Stimulated activated CD4-positive, alpha-beta T cell treated with anti-CD3 and anti-CD28 coated beads, Interleukin-12 subunit alpha, Interleukin-12 subunit beta, amount 100 ng/mL, for 4 hours (primary cell): Measurements from ENCODE around the gene VPS13A.
"Not testable (repeated sequence)": the region's sequence is repeated elsewhere in the genome, so short reads cannot be mapped to it uniquely, and the experiment has no call there.

Experiments
- DNase-seq: peaks from one replicate; pipeline ENCODE4 v3.0.0-alpha.2; 2020

VPS13A gene

GRCh38 chr9:77188242-77188641 lies 10.9 kb downstream of the VPS13A start:
- no peak for DNase-seq

- DNase-seq = no peak
Measured at GRCh38 chr9:77194423-77194822, 17.1 kb downstream of the VPS13A start.

GRCh38 chr9:77210116-77210515 lies 32.8 kb downstream of the VPS13A start:
- DNase-seq = no peak

GRCh38 chr9:77211561-77211960 lies 34.2 kb downstream of the VPS13A start:
- DNase-seq = no peak

DNA sequence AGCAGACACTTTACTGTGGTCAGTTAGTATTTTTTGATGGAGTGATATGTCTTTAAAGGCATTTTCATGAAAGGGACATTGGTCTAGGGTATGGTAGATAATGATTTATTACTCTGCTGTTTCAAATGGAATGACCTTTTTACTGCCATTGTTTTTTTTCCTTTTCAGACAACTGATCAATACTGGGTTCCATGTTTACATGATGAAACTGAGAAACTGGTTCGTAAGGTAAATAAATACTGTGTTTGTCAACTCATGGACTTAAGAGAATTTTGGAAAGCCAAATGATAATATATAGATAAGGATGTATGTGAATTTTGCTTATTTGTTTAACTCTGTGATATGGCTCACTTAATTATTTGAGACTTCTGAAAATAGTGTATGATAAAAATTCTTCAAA lies 35.5 kb downstream of the VPS13A start:
- no peak for DNase-seq

- DNase-seq = no peak
Measured at GRCh38 chr9:77215874-77216273, 38.5 kb downstream of the VPS13A start.

DNA sequence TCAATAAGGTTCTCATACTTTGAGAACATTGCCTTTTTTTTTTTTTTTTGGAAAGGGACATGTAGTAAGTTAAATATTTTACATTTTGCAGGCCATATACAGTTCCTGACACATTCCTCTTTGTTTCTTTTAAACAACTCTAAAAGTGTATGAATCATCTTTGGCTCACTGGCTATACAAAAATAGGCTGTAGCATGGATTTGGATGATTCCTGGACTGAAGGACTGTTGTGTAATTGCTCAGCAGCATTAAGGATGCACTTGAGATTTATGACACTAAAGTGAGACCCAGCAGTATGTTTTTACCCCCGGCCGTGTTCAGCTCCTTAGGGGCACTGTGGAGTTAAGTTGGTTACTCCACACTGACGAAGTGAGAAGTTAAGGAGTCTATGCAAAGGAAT lies 41.3 kb downstream of the VPS13A start:
- DNase-seq = no peak

DNA sequence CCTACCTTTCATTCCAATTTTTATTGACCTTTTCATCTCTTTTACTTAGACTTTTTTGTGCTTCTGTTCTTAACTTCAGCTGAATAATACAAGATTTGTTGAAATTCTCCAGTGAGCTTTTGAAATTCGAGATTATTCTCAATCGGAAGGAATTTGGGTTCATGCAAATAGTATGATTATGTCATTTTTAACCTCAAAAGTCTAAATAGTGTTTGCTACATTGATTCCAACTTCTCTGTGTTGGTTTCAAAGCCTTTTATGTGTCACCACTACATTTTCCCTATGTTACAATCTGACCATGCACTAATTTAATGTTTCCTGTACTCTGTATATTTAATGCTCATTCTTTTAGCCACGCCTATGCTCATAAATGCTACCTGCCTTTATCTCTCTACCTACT lies 44.1 kb downstream of the VPS13A start:
- no peak for DNase-seq

GRCh38 chr9:77224746-77225312 lies 47.5 kb downstream of the VPS13A start:
- no peak for DNase-seq

- DNase-seq = no peak
Measured at GRCh38 chr9:77236693-77237092, 59.4 kb downstream of the VPS13A start.

DNA sequence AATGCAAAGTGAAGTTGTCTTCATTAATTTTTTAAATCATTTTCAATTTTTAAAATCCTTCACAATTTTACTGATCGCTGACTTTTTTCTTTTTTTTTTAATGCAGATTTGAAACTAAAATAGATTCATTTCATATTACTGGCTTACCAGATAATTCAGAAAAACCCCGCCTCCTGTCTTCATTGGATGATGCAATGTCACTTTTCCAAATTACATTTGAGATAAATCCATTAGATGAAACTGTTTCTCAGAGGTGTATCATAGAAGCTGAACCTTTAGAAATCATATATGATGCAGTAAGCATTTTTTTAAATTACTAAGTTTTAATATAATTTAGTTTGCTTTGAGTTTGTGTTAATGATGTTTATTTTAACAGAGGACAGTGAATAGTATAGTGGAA lies 60.6 kb downstream of the VPS13A start:
- no peak for DNase-seq

- DNase-seq = no peak
Measured at GRCh38 chr9:77251050-77251449, 73.7 kb downstream of the VPS13A start.

- DNase-seq = no peak
Measured at GRCh38 chr9:77257275-77257674, 79.9 kb downstream of the VPS13A start.

GRCh38 chr9:77261605-77262004 lies 84.3 kb downstream of the VPS13A start:
- DNase-seq = no peak

GRCh38 chr9:77267762-77268161 lies 90.4 kb downstream of the VPS13A start:
- not testable (repeated sequence) for DNase-seq

GRCh38 chr9:77271023-77271690 lies 93.8 kb downstream of the VPS13A start:
- no peak for DNase-seq

- DNase-seq = no peak
Measured at GRCh38 chr9:77276799-77277198, 99.5 kb downstream of the VPS13A start.

GRCh38 chr9:77277719-77278118 lies 100.4 kb downstream of the VPS13A start:
- no peak for DNase-seq

DNA sequence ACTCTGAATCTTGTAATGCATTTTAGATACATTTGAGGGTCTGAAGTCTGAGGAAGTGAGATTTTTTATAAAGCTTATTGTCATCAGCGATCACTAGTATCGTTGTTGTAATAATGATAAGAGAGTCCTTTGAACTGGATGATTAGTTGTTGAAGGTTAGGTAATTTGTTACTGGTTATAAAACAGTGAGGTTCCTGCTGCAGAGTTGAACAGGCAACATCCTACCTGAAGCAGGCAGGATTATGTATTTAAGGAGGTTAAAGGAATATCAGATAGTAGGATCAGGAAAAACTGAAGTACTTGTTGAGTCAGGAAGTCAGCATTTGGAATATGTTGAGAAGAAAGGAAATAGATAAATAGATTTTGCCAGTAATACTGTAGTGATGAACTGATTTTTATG lies 106.7 kb downstream of the VPS13A start:
- DNase-seq = no peak

DNA sequence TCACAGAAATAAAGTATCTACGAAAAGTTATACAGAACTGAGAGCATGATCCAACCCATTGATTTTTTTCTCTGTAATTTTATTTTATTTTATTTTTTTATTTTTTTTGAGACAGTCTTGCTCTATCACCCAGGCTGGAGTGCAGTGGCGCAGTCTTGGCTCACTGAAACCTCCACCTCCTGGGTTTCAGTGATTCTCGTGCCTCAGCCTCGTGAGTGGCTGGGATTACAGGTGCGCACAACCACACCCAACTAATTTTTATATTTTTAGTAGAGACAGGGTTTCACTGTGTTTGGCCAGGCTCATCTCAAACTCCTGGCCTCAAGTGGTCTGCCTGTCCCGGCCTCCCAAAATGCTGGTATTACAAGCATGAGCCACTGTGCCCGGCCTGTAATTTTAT lies 107.3 kb downstream of the VPS13A start:
- DNase-seq = no peak

DNA sequence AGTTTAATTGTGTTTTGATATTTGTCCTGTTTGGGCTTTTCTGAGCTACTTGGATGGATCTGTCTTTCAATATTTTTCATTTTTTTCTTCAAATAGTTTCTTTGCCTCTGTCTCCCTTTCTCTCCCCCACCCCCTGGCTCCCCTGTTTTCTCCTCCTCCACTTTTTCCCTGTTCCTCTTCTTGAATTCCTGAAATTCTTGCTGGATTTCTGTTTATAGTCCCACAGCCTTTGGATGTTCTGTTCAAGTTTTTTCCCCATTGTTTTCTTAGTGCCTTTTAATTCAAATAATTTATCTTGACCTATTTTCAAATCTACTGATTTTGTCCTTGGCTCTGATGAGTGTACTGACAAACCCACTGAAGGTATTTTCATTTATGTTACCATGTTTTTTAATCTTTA lies 113.0 kb downstream of the VPS13A start:
- no peak for DNase-seq

GRCh38 chr9:77291714-77292113 lies 114.4 kb downstream of the VPS13A start:
- DNase-seq = no peak

GRCh38 chr9:77293949-77294348 lies 116.6 kb downstream of the VPS13A start:
- no peak for DNase-seq

DNA sequence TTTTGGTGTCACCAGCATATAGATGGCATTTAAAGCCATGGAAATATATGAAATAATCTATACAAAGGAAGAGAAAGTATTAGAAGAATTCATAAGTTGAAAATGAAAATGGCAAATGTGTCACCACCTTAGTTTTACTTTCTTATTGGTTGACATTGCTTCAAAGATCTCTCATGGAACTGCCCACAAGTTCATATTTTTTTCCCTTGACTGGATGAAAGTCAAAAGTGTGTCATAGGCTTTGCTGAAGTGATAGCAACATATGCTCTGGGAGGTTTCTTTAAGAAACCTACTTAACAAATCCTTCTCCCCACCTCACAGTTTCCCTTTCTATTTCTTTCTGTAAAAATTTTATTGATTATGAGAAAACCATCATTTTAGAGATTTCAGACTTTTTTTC lies 127.2 kb downstream of the VPS13A start:
- DNase-seq = no peak
